NCI-H146 treated with DMSO at 0.1 percent for 48 hours (cell line): ENCODE data around the gene ZSWIM4.
"Not testable (repeated sequence)": the region's sequence is repeated elsewhere in the genome, so short reads cannot be mapped to it uniquely, and the experiment has no call there.

Source experiments
- DNase-seq: peaks from one replicate; lab custom pipeline; 2025; ENCODE audit not compliant: unreplicated experiment; lab: John Stamatoyannopoulos, UW

The ZSWIM4 gene

DNA sequence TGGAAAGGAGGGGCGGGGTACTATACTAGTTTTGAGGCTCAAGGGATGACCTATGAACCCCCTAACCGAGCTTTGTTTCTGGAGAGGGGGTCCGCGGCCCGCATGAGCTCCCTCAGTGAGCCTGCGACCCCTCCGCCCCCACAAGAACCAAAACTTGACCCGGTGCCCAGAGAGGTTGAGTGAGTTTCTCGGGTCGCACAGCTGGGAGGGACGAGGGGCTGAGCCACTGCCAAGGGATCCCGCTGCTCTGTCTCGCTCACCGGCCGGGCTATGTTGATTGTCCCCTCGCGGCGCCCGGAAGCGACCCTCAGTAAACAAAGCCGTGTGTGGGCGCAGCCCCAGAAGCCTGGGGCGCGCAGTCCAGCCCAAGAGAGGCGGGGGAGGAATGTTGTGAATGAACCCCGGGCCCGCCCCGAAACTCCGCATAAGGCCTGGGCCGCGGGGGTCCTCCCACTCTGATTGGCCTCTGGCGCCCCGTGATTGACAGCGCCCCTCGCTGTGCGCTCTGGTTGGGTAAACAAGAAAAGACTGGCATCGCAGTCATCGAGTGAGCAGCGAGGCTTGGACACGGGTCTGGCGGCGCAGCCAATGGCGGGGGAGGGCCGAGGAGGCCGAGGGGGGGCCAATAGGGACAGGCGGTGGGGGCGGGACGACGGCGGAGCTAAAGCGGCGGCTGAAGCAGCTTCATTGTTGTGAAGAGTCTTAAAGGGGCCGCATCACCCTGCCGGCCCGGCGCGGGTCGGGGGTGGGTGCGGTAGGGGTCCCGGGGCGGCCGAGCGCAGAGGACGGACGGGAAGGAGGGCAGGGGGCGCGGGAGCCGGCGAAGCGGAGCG is at the start of gene ZSWIM4:
Gene ZSWIM4 (plus strand): TSS at position 687 of the 833 bp plus-strand sequence. CDS start 206 bp downstream, outside the sequence.
- DNase-seq = peak; percentile 99

DNA sequence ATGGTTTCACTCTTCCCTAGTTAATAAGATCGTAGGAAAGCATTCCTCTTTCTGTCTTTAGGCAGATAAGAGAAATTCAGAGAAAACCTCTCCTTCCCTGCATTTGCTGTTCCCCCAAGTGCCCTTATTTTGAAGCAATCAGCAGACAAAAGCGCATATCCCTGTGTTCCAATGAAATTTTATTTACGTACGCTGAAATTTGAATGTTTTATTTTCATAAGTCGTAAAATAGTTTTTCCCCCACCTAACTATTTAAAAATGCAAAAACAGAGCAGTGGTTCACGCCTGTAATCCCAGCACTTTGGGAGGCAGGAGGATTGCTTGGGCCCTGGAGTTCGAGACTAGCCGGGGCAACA is 48.2 kb upstream of the ZSWIM4 start:
- no peak for DNase-seq

- DNase-seq = no peak
Measured at GRCh38 chr19:13748169-13748828, 46.9 kb upstream of the ZSWIM4 start.

- DNase-seq = no peak
Measured at GRCh38 chr19:13751436-13751835, 43.8 kb upstream of the ZSWIM4 start.

GRCh38 chr19:13753622-13754021 is 41.6 kb upstream of the ZSWIM4 start:
- DNase-seq = not testable (repeated sequence)

GRCh38 chr19:13756210-13756609 is 39.0 kb upstream of the ZSWIM4 start:
- no peak for DNase-seq

- DNase-seq = no peak
Measured at GRCh38 chr19:13757805-13758772, 37.2 kb upstream of the ZSWIM4 start.

GRCh38 chr19:13758795-13759194 is 36.4 kb upstream of the ZSWIM4 start:
- DNase-seq = no peak

GRCh38 chr19:13761423-13761822 is 33.8 kb upstream of the ZSWIM4 start:
- no peak for DNase-seq

- DNase-seq = no peak
Measured at GRCh38 chr19:13762635-13763235, 32.5 kb upstream of the ZSWIM4 start.

- no peak for DNase-seq
Measured at GRCh38 chr19:13763265-13763664, 32.0 kb upstream of the ZSWIM4 start.

DNA sequence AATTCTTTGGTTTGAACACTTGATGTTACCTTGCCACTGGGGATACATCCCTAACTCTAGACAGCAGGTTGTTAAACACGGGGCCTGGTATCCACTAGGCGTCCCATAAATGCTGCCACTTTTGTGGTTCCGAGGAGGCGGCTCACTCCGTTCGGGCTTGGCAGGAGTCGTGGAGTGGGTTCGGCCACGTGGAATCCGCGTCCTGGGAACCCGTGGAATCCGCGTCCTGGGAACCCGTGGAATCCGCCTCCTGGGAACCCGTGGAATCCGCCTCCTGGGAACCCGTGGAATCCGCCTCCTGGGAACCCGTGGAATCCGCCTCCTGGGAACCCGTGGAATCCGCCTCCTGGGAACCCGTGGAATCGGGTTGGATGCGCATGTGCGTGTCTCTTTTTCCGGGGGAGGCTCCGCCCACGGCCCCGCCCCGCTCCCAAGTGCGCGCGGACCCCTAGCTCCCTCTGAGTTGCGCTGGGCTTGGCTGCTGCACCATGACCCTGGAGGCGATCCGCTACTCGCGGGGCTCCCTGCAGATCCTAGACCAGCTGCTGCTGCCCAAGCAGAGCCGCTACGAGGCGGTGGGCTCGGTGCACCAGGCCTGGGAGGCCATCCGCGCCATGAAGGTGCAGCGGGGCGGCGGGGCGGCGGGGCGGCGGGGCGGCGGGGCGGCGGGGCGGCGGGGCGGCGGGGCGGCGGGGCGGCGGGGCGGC is 31.0 kb upstream of the ZSWIM4 start, which contains the start of gene MRI1:
Gene MRI1 (plus strand): TSS at position 422 of the 707 bp plus-strand sequence. CDS start 67 bp downstream, at position 489.
- peak; percentile 69 for DNase-seq

- DNase-seq = no peak
Measured at GRCh38 chr19:13764821-13765394, 30.3 kb upstream of the ZSWIM4 start.

DNA sequence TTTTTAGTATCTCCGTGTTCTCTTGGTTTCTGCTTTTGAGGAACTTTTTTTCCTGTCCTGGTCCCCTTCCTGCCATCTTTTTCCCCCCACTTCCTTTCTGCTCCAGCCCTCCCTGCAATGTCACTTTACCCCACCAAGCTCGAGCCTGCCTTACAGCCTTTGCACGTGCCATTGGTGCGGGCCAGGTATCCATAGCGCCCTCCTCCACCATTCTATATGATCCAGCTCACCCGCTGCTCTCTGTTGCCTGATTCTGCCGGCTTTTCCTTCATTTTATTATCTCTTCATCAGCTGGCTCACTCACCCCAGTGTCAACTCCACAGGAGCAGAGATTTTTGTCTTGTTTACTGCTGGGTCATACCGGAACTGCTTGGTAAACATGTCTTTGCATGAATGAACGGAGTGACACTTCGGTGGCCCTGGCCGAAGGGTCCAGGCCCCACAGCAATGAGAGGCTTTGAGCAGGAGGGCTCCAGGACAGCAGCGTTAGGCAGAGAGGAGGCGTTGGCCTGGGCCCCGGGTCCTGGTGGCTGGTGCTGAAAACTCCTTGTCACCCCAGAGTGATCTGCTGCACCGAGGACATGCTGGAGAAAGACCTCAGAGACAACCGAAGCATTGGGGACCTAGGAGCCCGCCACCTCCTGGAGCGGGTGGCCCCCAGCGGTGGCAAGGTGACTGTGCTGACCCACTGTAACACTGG is 29.7 kb upstream of the ZSWIM4 start:
- no peak for DNase-seq

DNA sequence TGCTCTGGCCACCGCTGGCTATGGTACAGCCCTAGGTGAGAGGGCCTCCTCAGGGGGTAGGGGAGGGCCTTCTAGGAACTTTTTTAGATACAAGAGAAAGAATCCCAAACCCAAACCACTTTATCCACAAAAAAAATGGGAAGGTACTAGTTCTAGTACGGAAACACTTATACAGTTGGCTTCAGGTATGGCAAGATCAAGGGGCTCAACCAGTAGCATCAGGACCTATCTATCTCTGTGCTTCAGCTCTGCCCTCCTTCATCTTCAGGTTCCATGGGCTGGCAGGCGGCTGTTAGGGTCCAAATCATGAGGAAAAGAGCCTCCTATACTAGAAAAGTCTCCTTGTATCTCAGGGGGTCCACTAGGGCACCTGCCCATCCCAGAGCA is 29.2 kb upstream of the ZSWIM4 start:
- DNase-seq = no peak

GRCh38 chr19:13768510-13768909 is 26.7 kb upstream of the ZSWIM4 start:
- no peak for DNase-seq

- no peak for DNase-seq
Measured at GRCh38 chr19:13770013-13770635, 25.1 kb upstream of the ZSWIM4 start.
